K562 (cell line): Measurements from ENCODE around the gene CD4. TPM values are rescaled to one million over a fixed set of nuclear protein-coding genes. Genes with fewer than 3 reads are reported as not detected.

Source experiments
- COPS2 ChIP-seq: fragments of 450-650 bp; conservative IDR thresholded peaks from 2 replicates; pipeline ENCODE4 v1.6.1; 2016; ENCODE audit warnings: mild to moderate bottlenecking, moderate library complexity
- DMBX1 ChIP-seq: fragments of 250-450 bp; sonication (Bioruptor Pico); IDR thresholded peaks from 2 replicates; pipeline ENCODE4 v1.8.0; 2022; ENCODE audit warnings: inconsistent platforms, mild to moderate bottlenecking, moderate library complexity, borderline replicate concordance
- E2F1 ChIP-seq: sonication (generic); formaldehyde crosslinking; IDR thresholded peaks from 2 replicates; pipeline ENCODE4 v1.8.1; 2023; ENCODE audit warnings: mild to moderate bottlenecking, missing genetic modification reagents, moderate library complexity
- FOXA3 ChIP-seq, 2 experiments: fragments of 450-650 bp in 1 of 2; sonication (generic) in 1 of 2; formaldehyde crosslinking; IDR thresholded peaks in 1 of 2; conservative IDR thresholded peaks in 1 of 2; 2 replicates each; pipeline versions ENCODE4 v1.4.0 to v1.8.0; 2020 to 2022; ENCODE audit warnings: mild to moderate bottlenecking in 2 of 2, missing genetic modification reagents in 1 of 2
- GABPB2 ChIP-seq: fragments of 250-450 bp; sonication (Bioruptor Pico); conservative IDR thresholded peaks from 2 replicates; pipeline ENCODE4 v1.5.1; 2021; ENCODE audit warnings: mild to moderate bottlenecking
- KDM4B ChIP-seq, 2 experiments: fragments of 450-650 bp in 1 of 2; sonication (generic) in 1 of 2; IDR thresholded peaks; 2 replicates each; pipeline ENCODE4 v1.6.1; 2016 to 2017; ENCODE audit warnings: borderline replicate concordance in 2 of 2, antibody characterized with exemption in 1 of 2, low read depth in 1 of 2, mild to moderate bottlenecking in 1 of 2
- MED1 ChIP-seq: sonication (generic); formaldehyde crosslinking; IDR thresholded peaks from 2 replicates; pipeline ENCODE4 v1.8.1; 2023; ENCODE audit warnings: missing genetic modification reagents, borderline replicate concordance
- PHF21A ChIP-seq: fragments of 450-650 bp; IDR thresholded peaks from 2 replicates; pipeline ENCODE4 v1.6.1; 2017; ENCODE audit warnings: low read depth, borderline replicate concordance
- PHTF2 ChIP-seq: fragments of 250-450 bp; sonication (Bioruptor Pico); IDR thresholded peaks from 2 replicates; pipeline ENCODE4 v1.5.0; 2021; ENCODE audit warnings: mild to moderate bottlenecking
- SIRT6 ChIP-seq: IDR thresholded peaks from one replicate; pipeline ENCODE4 v1.6.1; 2012; ENCODE audit warnings: low read depth, mild to moderate bottlenecking, control low read depth, inconsistent platforms, low read length, moderate library complexity
- TCF7L2 ChIP-seq: fragments of 150-350 bp; IDR thresholded peaks from 2 replicates; pipeline ENCODE4 v1.6.1; 2016; ENCODE audit warnings: low read depth, mild to moderate bottlenecking, low read length, moderate library complexity
- TCFL5 ChIP-seq: fragments of 250-450 bp; sonication (Bioruptor Pico); conservative IDR thresholded peaks from 2 replicates; pipeline ENCODE4 v1.6.1; 2021; ENCODE audit warnings: mild to moderate bottlenecking, moderate library complexity, matching md5 sums
- ZNF408 ChIP-seq: fragments of 250-450 bp; sonication (Bioruptor Pico); IDR thresholded peaks from 2 replicates; pipeline ENCODE4 v1.4.0; 2020; ENCODE audit warnings: low read depth, mild to moderate bottlenecking, moderate library complexity
- ZNF561 ChIP-seq: fragments of 450-650 bp; formaldehyde crosslinking; conservative IDR thresholded peaks from 2 replicates; pipeline ENCODE4 v1.4.0; 2020; ENCODE audit warnings: mild to moderate bottlenecking, moderate library complexity
- ZNF57 ChIP-seq: fragments of 450-650 bp; formaldehyde crosslinking; IDR thresholded peaks from 2 replicates; pipeline ENCODE4 v1.4.0; 2020; ENCODE audit warnings: mild to moderate bottlenecking, moderate library complexity
- ZNF583 ChIP-seq: fragments of 250-450 bp; sonication (Bioruptor Pico); IDR thresholded peaks from 2 replicates; pipeline ENCODE4 v1.4.0; 2020
- ZNF584 ChIP-seq: fragments of 200-800 bp; sonication (Bioruptor generic); IDR thresholded peaks from 2 replicates; pipeline ENCODE4 v1.6.1; 2016; ENCODE audit warnings: low read depth, mild to moderate bottlenecking, missing genetic modification characterization, missing compliant biosample characterization
- polyA plus RNA-seq, 8 experiments: library from polyadenylated mRNA; depleted of rRNA in 4 of 8; stranded (reverse) in 5 of 8; unstranded in 3 of 8; fragments of >200 nt; fragmentation: Nextera tagmentation in 2 of 8; fragmentation: Illumina TruSeq in 1 of 8; extraction: Ambion mirVana in 2 of 8; extraction: Trizol in 1 of 8; gene quantifications; 2 replicates each; pipeline versions ENCODE4 v1.2.1 to v1.2.3, GENCODE V29; 2011 to 2014; ENCODE audit warnings: inconsistent platforms in 1 of 8, missing spikeins in 1 of 8
- total RNA-seq, 7 experiments: library from RNA; depleted of rRNA in 6 of 7; stranded (reverse); fragments of >200 nt in 6 of 7; fragmentation: Illumina TruSeq in 2 of 7; extraction: Trizol in 2 of 7; gene quantifications; 2 replicates each; pipeline versions ENCODE4 v1.2.1 to v1.2.3, GENCODE V29; 2011 to 2021; ENCODE audit warnings: low replicate concordance in 1 of 7
- TF ChIP-seq, protein P1 (sequence below): fragments of 450-650 bp; formaldehyde crosslinking; IDR thresholded peaks from 2 replicates; pipeline ENCODE4 v1.4.0; 2022; ENCODE audit warnings: missing genetic modification characterization
- TF ChIP-seq, protein P2 (sequence below), 2 experiments: fragments of 450-650 bp; conservative IDR thresholded peaks; 2 replicates each; pipeline ENCODE4 v1.6.1; 2017; ENCODE audit warnings: mild to moderate bottlenecking in 2 of 2, moderate library complexity in 2 of 2
- TF ChIP-seq, protein P3 (sequence below): fragments of 150-350 bp; conservative IDR thresholded peaks from 2 replicates; pipeline ENCODE4 v1.6.1; 2014; ENCODE audit warnings: low read length

The CD4 gene
- total and polyA plus RNA-seq, 9 of the 15 experiments (the other 6 are each of a cell fraction or from before 2014, with no cell fraction given): 0.06 to 0.27 (median 0.09) TPM; not detected in 5

GRCh38 chr12:6765634-6766581, 23.4 kb upstream of the CD4 start, which contains the start of gene PTMS (continued):
- no peak for TF ChIP-seq ZNF408 (CRISPR knock-in tag)
- no peak for TF ChIP-seq MED1 (CRISPR knock-in tag)
- no peak for TF ChIP-seq ZNF583 (CRISPR knock-in tag)
- TF ChIP-seq, protein P1, sequence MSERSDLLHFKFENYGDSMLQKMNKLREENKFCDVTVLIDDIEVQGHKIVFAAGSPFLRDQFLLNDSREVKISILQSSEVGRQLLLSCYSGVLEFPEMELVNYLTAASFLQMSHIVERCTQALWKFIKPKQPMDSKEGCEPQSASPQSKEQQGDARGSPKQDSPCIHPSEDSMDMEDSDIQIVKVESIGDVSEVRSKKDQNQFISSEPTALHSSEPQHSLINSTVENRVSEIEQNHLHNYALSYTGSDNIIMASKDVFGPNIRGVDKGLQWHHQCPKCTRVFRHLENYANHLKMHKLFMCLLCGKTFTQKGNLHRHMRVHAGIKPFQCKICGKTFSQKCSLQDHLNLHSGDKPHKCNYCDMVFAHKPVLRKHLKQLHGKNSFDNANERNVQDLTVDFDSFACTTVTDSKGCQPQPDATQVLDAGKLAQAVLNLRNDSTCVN: no peak
- no peak for TF ChIP-seq GABPB2 (CRISPR knock-in tag)
- no peak for TF ChIP-seq ZNF584
- TF ChIP-seq ZNF57 (CRISPR knock-in tag): no peak
- TF ChIP-seq, protein P2, sequence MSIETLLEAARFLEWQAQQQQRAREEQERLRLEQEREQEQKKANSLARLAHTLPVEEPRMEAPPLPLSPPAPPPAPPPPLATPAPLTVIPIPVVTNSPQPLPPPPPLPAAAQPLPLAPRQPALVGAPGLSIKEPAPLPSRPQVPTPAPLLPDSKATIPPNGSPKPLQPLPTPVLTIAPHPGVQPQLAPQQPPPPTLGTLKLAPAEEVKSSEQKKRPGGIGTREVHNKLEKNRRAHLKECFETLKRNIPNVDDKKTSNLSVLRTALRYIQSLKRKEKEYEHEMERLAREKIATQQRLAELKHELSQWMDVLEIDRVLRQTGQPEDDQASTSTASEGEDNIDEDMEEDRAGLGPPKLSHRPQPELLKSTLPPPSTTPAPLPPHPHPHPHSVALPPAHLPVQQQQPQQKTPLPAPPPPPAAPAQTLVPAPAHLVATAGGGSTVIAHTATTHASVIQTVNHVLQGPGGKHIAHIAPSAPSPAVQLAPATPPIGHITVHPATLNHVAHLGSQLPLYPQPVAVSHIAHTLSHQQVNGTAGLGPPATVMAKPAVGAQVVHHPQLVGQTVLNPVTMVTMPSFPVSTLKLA (conservative IDR thresholded peaks at IDR 0.05): 0 out of 4 replicates have a peak, but pooled peaks of 1 of the 2 experiments have one; percentile 18
- TF ChIP-seq COPS2: no peak
- TF ChIP-seq E2F1 (CRISPR knock-in tag): no peak
- TF ChIP-seq PHF21A: 0 out of 2 replicates have a peak, but pooled peaks have one; percentile 57
- TF ChIP-seq TCF7L2: no peak
- TF ChIP-seq KDM4B (IDR thresholded peaks at IDR 0.05; ENCODE audit: borderline replicate concordance in 2 of 2, low read depth in 1 of 2): no peak
- TF ChIP-seq, protein P3, sequence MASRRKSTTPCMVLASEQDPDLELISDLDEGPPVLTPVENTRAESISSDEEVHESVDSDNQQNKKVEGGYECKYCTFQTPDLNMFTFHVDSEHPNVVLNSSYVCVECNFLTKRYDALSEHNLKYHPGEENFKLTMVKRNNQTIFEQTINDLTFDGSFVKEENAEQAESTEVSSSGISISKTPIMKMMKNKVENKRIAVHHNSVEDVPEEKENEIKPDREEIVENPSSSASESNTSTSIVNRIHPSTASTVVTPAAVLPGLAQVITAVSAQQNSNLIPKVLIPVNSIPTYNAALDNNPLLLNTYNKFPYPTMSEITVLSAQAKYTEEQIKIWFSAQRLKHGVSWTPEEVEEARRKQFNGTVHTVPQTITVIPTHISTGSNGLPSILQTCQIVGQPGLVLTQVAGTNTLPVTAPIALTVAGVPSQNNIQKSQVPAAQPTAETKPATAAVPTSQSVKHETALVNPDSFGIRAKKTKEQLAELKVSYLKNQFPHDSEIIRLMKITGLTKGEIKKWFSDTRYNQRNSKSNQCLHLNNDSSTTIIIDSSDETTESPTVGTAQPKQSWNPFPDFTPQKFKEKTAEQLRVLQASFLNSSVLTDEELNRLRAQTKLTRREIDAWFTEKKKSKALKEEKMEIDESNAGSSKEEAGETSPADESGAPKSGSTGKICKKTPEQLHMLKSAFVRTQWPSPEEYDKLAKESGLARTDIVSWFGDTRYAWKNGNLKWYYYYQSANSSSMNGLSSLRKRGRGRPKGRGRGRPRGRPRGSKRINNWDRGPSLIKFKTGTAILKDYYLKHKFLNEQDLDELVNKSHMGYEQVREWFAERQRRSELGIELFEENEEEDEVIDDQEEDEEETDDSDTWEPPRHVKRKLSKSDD: no peak
- no peak for TF ChIP-seq DMBX1 (CRISPR knock-in tag)
- TF ChIP-seq TCFL5: no peak
- no peak for TF ChIP-seq FOXA3 (CRISPR knock-in tag; conservative IDR thresholded peaks at IDR 0.05 in 1 of 2, IDR thresholded peaks at IDR 0.05 in 1 of 2)
- TF ChIP-seq ZNF561 (CRISPR knock-in tag): no peak
- TF ChIP-seq SIRT6: no peak
- no peak for TF ChIP-seq PHTF2 (CRISPR knock-in tag)
